Fibroblast of the conjunctiva (primary cell): Measurements from ENCODE around the gene LAMB2.

Experiments
- DNase-seq: peaks from one replicate; pipeline ENCODE4 v3.0.0-alpha.2; 2010; ENCODE audit warnings: low read depth

LAMB2 gene

DNA sequence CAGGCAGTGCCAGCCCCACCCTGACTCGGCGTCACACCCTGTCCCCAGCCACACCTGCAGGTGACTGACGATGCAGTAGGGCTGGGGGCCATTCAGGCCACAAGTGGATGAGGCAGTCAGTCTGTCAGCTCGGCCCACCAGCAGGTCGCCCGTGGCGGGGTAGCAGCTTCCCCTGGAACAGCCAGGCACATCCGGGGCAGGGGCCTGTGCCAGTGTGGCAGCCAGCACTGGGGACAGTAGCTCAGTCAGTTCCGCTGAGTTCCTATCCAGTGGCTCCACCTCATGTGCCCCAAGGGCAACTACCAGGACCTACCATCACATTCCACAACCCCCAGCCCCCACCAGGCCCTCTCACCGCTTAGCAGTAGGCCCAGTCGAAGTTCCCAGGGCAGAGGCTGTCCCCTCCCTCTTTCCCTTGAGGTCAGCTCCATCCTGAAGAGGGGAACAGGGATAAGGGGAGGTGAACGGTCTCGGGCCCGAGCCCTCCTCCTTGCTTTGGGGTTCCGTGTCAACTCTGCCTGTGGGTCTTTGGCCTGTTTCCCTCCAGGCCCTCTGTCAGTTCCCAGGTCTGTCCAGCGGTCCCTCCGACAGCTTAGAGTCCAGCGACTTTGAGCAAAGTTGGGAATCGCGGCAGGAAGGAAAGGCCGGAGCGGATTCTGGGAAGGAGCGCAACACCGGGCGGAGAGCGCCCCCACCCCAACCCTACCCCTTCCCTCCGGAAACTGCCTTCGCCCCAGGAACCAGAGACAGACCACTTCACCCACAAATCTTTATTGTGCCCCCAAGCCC lies at the start of gene LAMB2:
LAMB2 (minus strand) TSS at position 614 of the 789 bp plus-strand sequence; CDS start at position 431, 183 bp downstream.
- DNase-seq, result peak; percentile 27

DNA sequence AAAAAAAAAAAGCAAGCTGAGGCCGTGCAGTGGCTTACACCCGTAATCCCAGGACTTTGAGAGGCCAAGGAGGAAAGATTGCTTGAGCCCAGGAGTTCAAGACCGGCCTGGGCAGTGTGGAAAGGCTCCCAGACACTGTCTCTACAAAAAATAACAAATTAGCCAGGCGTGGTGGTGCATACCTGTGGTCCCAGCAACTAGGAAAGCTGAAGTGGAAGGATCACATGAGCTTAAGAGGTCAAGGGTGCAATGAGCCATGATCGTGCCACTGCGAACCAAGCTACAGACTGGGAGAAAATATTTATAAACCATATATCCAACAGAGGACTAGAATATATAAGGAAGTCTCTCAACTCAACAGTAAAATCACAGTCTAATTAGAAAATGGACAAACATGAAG lies 48.5 kb upstream of the LAMB2 start:
- DNase-seq, result no peak

DNA sequence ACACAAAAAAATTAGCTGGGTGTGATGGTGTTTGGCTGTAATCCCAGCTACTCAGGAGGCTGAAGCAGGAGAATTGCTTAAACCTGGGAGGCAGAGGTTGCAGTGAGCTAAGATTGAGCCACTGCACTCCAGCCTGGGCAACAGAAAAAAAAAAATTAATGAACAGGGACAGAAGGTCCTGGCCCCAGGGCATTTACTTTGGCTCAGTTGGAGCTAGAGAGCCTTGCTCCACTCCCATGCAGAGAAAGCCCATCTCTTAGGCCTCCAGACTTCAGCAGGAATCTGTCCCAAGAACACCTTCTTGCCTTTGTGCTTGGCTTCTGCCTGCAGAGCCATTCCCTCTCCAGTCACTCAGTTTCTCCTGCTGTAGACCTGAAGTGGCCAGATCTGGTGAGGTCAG lies 47.3 kb upstream of the LAMB2 start:
- DNase-seq, result no peak

DNA sequence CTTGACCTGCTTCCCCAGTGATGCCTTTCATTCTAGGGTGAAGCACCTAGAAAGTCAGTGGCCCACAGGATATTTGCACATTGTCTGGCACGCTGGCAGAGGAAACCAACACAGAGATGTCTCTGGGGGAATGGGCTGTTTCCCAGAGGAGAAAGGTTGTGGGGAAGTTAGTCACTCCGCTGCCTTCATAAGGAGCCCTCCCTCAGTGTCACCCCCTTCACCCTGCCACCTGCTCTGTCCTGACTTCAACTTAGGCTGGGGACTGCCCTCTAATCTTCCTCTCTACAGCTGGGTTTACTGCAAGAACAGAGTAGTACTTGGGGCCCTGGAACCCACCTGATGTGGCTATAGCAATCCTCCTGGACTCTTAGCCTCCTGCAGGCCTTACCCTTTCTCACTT lies 44.2 kb upstream of the LAMB2 start:
- DNase-seq, result no peak

DNA sequence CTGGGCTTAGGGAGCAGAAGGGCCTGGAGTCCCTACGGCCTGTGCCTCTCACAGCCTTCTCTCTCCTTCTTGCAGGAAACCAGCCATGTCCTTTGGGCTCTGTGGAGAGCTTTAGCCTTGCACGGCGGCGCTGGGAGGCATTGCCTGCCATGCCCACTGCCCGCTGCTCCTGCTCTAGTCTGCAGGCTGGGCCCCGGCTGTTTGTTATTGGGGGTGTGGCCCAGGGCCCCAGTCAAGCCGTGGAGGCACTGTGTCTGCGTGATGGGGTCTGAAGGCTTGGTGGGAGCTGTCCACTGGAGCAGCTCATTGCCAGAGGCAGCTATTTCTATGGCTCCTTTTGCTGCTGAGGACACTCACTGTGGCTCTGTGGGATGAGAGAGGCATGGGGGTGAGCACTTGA lies 42.7 kb upstream of the LAMB2 start:
- DNase-seq, result no peak

DNA sequence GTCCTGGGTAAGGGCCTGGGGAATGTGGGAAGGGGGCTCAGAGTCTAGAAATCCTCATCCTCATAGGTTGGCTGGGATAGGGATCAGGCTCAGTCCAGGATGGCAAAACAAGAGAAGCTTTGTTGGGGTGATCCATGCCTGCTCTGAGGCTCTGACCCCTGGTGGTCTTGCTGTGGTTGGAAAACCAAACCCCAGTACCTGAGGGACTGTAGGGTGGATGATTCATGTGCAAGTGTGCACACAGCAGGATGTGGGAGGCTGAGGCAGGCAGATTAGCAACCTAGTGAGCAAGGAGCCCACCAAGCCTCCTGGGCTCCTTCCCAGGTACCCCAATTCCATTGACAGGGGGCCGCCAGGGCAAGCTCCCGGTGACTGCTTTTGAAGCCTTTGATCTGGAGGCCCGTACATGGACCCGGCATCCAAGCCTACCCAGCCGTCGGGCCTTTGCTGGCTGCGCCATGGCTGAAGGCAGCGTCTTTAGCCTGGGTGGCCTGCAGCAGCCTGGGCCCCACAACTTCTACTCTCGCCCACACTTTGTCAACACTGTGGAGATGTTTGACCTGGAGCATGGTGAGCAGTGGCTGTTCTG lies 41.6 kb upstream of the LAMB2 start:
- DNase-seq, result no peak

DNA sequence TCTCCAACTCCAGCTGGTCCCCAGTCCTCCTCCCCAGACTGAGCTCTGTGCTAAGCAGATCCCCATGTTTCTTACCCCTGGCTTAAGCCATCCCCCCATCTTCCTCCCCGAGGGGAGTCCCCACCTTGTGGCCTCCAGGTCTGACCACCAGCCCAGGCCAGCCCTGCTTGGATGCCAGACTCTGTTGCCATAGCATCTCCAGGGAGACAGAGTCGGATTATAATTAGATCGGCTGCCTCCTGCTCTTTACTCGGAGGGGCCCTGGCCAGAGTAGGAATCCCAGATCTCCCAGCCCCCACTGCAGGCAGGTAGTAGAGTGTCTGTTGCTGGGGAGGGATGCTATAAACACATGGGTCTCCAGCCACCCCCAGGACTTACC lies 40.9 kb upstream of the LAMB2 start:
- no peak for DNase-seq

DNA sequence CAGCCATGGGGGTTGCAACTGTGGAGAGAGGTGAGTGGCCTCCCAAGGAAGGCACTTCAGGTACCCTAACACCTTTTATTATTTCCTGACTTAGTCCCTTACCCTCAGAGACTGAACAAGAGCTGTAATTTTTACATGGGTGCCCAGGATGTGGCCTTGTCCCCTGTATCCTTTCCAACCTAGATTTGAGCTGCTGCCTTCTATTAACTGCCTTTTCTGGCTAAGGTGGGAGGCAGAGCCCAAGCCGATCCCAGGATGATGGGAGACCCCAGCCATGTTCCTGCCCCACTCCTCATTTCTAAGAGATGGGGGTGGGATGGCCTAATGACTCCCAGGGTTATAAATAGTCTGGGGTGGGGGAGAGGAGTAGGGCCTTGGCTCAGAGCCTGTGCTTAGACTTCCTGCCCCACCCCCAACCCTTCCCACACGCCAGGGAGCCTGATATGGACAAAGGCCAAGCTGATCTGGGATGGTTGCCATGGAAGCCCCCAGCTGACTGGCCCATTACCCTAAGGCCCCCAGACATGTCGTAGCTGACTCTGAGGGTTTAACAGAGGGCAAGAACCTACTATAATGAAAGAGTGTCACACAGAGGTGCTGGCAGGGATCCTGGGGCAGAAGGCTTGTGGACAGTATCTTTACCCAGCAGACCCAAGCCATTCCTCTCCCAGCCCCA lies 40.4 kb upstream of the LAMB2 start:
- no peak for DNase-seq

DNA sequence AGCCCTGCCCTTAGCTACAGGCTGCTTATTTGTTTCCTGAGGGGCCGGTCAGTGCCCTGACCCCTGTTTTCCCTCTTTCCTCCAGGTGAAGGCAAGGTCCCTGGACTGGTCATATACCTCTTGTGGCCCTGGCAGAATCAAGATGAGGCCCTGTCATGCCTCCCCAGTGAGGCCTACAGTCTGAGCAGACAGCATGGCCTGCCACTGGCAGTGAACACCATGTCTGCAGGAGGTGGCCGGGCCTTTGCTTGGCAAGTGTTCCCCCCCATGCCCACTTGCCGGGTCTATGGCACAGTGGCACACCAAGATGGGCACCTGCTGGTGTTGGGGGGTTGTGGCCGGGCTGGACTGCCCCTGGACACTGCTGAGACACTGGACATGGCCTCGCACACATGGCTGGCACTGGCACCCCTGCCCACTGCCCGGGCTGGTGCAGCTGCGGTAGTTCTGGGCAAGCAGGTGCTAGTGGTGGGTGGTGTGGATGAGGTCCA lies 39.7 kb upstream of the LAMB2 start:
- no peak for DNase-seq

DNA sequence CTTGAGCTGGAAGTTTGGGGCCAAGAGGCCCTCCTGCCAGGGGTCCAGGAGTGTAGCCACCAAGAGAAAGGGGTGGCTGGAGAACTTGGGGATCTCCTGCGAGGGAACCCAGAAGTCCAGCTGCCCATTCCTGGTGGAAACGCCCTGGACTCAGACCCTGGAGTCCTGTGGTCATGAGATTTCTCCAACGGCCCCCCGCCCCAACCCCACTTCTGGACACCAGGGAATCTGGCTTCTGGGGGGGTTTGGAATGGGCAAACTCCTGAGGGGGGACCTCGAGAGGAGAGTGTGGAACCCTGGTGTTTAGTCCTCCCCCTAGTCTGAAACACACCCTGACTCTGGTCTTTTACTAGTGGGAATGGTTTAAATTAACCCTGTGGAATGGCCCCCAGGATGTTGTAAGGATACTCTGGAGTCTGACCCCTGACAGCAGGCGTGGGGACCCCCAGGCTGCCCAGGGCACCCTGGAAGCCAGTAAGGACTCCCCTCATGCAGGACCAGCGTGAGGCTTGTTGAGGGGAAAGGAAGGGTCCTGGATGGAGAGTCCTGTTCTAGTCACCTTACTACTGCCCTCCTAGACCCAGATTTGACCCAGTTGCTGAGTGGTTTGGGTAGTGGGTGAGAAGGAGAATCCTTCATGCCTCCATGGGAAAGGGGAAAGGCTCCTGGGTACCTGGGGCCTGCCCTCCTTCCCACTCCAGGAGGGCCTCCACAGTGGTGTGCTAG lies 39.1 kb upstream of the LAMB2 start:
- DNase-seq, result no peak

DNA sequence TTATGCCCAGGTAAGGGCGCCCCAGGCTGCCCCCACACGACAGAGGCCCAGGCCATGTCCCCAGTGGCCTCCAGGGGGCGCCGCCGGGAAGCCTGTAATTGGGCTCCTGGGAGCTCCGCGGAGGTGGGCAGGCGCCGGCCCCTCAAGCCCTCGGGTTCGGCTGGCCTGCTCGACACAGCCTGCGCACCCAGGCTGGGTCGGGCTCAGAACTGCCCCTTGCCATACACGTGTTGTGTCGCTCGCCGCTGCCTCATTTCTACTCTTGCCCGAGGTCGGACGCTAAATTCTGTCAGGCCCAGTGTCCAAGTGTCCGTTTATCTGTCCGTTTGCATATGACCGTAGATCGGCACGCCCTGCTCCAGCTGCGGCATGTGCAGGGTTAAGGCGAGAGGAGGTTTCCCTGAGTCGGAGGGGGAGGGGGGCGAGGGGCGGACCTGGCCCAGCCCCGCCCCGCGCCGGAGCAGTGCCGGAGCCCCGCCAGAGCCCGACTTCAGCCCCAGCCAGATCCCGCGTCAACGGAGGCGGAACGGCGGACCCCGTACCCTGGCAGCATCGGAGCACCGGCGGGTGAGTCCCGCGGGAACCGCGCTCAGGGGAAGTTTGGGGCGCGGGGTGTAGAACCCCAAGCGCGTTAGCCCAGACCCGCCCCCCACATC lies 38.4 kb upstream of the LAMB2 start, which contains the start of gene KLHDC8B:
KLHDC8B (plus strand) TSS at position 480 of the 656 bp plus-strand sequence. CDS start 1,172 bp downstream, outside the sequence.
- peak; percentile 79 for DNase-seq

DNA sequence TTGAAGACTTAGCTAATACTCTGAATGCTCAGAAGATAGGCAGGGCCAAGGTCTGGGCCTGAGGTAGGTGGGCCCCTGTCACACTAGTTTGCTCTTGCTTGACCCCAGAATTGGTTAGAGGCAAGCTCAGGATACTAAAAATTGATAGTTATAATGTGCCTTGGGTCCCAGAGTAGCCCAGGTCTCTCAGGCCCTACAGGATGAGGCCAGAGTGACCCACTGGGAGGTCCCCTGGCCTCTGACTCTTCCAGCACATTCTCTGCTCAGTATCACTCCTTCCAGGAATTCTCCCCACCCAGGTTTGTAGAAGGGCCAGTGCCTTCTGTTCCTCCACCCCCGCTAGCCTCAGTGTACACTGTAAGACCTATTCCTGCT lies 37.9 kb upstream of the LAMB2 start:
- no peak for DNase-seq

DNA sequence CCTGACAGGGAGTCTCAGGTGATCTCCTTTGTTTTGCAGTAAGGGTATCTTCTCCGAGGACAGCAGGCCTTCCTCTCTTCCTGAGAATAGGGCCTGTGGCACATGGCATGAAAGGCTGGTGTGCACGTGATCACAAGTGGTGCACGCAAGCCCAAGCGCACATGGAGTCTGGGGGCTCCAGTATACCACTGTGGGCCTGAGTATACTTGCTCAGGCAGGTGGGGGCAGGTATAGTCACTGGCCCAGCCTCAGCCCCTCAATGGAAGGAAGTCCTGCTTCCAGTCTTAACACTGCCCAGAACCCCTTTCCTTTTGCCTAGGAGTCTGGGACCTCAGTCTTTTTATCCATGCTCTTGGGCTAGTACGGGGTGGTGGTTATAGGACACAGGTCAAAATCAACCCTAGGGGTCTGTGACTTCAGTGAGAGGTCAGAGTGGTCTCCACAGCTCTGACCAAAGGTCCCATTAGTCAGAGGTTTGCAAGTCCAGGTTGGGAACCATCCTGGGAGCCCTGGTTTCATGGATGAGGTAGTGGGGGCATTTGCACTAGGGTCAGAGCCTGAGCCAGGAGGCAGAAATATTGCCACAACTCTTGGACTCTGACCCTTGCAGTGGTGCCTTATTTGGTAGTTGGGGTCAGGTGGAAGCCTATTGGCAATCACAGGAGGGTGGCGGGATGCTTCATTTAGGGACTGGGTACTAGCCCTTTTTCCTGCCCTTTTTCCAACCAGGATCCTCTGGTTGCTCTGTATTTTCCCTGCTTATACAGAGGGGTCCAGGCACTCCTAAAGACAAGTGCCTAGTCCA lies 34.1 kb upstream of the LAMB2 start:
- DNase-seq, result no peak

DNA sequence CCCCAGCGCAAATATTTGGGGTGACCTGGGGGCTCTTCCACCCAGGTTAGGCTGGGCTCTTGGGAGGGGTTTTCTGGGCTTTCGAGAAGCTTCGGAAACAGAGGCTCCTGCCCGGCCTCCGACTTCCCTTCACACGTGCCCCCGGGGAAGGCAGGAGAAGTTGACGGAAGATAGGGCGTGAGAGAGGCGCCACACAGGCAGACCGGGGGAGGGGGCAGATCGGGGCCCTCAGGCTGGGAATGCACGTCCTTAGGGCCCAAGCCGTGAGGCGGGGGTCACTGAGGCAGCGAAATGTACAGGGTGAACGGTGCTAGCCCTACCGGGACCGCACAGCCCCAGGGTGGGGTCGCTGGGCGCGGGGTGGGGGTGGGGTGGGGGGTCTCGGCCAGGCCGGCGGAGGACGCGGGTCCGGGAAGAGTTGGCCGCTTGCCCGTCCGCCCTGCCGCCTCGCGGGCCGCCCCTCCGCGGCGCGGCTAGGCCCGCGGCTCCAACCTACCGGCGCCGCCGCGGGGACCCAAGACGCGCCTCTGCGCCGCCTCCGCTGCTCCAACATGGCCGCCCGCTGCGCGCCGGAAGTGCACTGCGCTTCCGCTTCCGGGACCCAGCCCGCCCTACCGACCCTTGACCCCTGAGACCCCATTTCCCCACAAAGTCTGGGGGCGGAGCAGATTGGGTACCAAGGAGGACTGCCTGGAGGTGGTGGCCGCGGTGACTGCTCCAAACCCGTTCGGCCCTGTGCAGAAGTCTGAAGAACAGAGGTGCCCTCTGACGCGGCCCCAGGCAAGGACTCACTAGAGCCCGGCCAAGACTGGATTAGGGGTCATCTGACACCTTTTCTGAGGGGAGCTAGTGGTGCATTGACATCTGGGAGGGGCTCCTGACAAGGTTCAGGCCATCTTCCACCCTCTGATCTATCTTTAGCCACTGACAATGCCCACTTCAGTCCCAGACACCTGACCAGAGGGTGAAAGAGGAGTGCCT lies 33.2 kb upstream of the LAMB2 start, which contains the start of gene CCDC71:
CCDC71 (minus strand) TSS at position 561 of the 981 bp plus-strand sequence. CDS start 2,123 bp downstream, outside the sequence.
- peak; percentile 33 for DNase-seq

DNA sequence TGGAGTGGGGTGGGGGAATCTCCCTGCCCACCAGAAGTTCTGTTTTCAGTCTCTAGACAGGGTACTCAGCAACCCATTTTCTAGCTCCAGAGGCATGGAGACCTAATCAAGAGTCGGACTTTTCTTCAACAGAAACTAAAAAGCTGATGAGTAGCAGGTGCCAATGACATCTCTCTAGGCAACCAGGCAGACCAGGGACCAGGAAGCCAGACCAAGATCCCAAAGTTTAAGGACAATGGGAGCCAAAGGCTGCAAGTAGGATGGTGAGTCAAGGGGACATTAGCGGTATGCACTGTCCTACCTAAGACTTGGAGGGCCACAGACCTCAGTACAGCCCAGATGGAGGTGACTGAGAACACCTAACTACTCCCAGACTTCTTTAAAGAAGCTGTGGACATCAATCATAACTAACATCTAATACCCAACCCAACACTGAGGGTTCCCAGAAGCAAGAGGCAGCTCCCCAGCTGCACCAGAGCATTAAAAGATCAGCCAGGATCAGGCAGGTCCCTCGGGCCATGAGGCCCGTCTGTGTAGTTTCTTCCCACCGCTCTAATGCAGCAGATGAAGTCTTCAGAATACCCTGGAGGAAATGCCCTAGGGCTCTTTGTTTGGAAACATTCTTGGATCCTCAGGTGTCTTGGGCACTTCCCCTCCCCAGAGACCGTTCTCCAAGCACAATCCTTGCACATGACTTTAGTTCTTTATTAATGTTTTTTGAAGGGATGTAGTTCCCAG lies 32.3 kb upstream of the LAMB2 start:
- DNase-seq, result no peak

DNA sequence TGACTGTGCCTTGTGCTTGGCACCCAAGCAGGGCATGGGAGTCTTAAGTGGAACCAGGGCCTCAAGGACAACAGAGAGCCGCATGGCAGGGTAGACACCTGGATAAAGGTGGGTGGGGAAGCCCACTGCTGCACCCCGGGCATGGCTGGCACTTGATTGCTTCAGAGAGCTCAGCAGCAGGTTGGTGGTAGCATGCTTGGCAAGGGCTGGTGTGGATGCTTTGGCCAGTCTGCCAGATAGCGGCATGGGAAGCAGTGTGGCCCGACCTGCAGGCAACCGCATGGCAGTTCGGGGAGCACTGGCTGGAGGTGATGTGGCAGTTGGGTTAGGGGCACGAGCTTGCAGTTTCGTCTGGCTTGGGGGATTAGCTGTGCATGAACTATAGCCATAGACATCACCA lies 30.8 kb upstream of the LAMB2 start:
- no peak for DNase-seq

DNA sequence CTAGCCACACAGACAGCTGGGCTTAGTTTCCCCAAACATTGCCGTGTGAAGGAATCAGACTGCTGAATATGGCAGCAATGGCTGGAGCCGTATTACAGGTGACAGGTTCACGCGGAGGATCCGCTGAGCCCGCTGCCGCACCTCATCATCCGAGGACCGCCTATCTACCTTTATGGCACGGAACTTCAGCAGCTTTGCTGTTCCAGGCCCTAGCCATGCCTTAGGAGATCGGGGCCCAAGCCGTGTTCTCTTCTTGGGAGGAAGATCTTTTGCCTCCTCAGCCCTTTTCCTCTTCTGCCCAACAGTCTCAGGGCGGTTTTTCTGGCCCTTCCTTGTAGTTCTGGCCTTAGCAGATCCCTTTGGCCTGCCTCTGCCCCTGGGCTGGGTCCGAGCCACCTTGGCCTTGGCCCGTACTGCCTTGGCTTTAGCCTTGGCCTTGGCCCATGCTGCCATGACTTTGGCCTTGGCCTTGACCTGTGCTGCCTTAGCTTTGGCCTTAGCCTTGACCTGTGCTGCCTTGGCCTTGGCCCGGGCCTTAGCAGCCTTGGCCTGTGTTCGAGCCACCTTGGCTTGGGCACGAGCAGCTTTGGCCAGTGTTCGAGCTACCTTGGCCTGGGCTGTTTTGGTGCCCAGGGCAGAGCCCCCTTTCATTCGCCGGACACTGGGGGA lies 30.0 kb upstream of the LAMB2 start:
- DNase-seq, result no peak

DNA sequence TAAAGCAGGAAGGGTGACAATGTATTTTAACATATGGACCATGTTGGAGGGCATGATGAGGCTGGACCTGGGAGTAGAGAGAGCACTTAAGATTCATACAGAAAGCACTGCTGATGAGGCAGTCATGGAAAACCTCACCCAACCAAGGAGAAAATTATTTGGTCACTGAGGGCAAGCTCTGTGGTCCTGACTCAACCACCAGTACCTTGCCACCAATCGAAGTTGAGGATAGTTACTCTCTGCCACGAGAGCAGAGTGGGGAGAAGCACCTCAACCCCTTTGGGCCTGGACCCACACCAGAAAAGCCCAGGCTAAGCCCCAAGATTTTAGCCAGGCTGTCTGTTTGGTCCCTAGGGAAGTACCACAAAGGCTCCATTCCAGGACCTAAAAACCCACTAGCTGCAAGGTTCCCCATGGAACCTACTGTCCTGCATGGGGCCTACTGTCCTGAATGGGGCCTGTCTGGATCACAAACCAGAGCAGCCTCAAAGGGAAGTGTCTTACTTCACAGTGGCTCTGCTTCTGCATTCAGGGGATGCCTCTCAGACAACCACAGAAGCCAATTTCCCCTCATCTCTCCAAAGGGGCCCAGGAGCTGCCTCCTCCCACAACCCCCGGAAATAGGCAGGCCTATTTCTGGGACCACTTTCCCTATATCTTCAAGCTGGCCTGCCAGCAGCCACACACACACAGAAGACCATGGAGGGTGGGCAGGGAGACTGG lies 29.1 kb upstream of the LAMB2 start:
- no peak for DNase-seq
